HG03196 (cell line): ENCODE results near the gene SCN1A.
"Not testable (repeated sequence)": the region's sequence is repeated elsewhere in the genome, so short reads cannot be mapped to it uniquely, and the experiment has no call there.

Experiments
- ATAC-seq: cut with Tn5 transposase; IDR thresholded peaks from one replicate; pipeline ENCODE4 v1.9.1; 2021; ENCODE audit not compliant: unreplicated experiment

Gene SCN1A

GRCh38 chr2:166135849-166136258 is 8.0 kb upstream of the SCN1A start:
- ATAC-seq, result no peak

GRCh38 chr2:166135152-166135848 is 7.5 kb upstream of the SCN1A start:
- ATAC-seq, result no peak

- ATAC-seq, result no peak
Observed at GRCh38 chr2:166134252-166135151, 6.7 kb upstream of the SCN1A start.

GRCh38 chr2:166133653-166134052 is 5.8 kb upstream of the SCN1A start:
- ATAC-seq, result no peak

- no peak for ATAC-seq
Observed at GRCh38 chr2:166128156-166128505, 311 bp upstream of the SCN1A start.

- no peak for ATAC-seq
Observed at GRCh38 chr2:166126007-166126639, 1.7 kb downstream of the SCN1A start.

- ATAC-seq, result no peak
Observed at GRCh38 chr2:166125557-166125956, 2.3 kb downstream of the SCN1A start.

GRCh38 chr2:166118180-166118579 is 9.6 kb downstream of the SCN1A start:
- no peak for ATAC-seq

- no peak for ATAC-seq
Observed at GRCh38 chr2:166117491-166117890, 10.3 kb downstream of the SCN1A start.

- ATAC-seq, result no peak
Observed at GRCh38 chr2:166115589-166115988, 12.2 kb downstream of the SCN1A start.

- ATAC-seq, result no peak
Observed at GRCh38 chr2:166112193-166112605, 15.6 kb downstream of the SCN1A start.

- no peak for ATAC-seq
Observed at GRCh38 chr2:166106431-166107015, 21.3 kb downstream of the SCN1A start.

- ATAC-seq, result no peak
Observed at GRCh38 chr2:166104773-166105172, 23.0 kb downstream of the SCN1A start.

GRCh38 chr2:166104084-166104483 is 23.7 kb downstream of the SCN1A start:
- no peak for ATAC-seq

GRCh38 chr2:166103277-166103676 is 24.5 kb downstream of the SCN1A start:
- not testable (repeated sequence) for ATAC-seq

- ATAC-seq, result no peak
Observed at GRCh38 chr2:166094325-166094724, 33.5 kb downstream of the SCN1A start.

- ATAC-seq, result no peak
Observed at GRCh38 chr2:166092889-166093288, 34.9 kb downstream of the SCN1A start.

GRCh38 chr2:166091439-166091838 is 36.4 kb downstream of the SCN1A start:
- ATAC-seq, result no peak

- ATAC-seq, result no peak
Observed at GRCh38 chr2:166090908-166091307, 36.9 kb downstream of the SCN1A start.

- ATAC-seq, result no peak
Observed at GRCh38 chr2:166090346-166090745, 37.5 kb downstream of the SCN1A start.

GRCh38 chr2:166088634-166089033 is 39.2 kb downstream of the SCN1A start:
- no peak for ATAC-seq
